GM19035 (cell line): ENCODE measurements around the gene DCAF12.
"Not testable (repeated sequence)": the region's sequence is repeated elsewhere in the genome, so short reads cannot be mapped to it uniquely, and the experiment has no call there.

Experiments used
- ATAC-seq: cut with Tn5 transposase; IDR thresholded peaks from one replicate; pipeline ENCODE4 v1.9.1; 2021; ENCODE audit not compliant: unreplicated experiment

Gene DCAF12

GRCh38 chr9:34072410-34072809 lies 54.1 kb downstream of the DCAF12 start:
- no peak for ATAC-seq

GRCh38 chr9:34070606-34071324 lies 55.7 kb downstream of the DCAF12 start:
- no peak for ATAC-seq

DNA sequence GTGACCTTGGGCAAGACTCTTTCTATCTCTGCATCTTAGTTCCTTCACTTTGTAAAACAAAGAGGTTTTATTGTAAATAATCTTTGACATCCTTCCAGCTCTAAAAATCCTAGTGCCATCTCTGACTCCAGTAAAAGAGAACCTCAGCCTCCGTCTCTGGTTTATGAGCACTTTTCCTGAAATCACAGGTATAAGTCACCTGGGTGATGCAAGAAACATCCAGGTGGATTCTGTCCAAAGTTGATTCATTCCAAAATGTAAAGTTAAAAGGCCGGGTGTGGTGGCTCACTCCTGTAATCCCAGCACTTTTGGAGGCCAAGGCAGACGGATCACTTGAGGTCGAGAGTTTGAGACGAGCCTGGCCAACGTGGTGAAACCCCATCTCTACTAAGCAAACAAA lies 56.7 kb downstream of the DCAF12 start:
- ATAC-seq = no peak

DNA sequence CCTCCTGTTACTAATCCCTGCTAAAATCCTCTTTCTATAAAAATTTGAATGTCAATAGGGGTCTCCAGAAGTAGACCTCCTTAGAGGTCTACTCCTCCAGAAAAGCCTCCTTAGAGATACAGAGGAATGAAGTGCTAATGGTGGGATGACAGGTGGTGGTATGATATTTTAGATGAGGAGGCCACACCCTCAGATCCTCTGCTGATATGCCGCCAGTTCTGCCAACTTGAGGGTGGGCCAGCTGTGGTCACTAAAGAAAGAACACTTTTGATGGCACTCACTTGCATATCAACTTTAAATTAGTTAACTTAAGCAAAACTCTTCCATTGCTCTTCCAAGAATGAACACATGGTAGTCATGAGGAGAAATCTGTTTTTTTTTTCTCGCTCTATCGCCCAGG lies 61.0 kb downstream of the DCAF12 start:
- no peak for ATAC-seq

- no peak for ATAC-seq
Measured at GRCh38 chr9:34059954-34060353, 66.5 kb downstream of the DCAF12 start.

DNA sequence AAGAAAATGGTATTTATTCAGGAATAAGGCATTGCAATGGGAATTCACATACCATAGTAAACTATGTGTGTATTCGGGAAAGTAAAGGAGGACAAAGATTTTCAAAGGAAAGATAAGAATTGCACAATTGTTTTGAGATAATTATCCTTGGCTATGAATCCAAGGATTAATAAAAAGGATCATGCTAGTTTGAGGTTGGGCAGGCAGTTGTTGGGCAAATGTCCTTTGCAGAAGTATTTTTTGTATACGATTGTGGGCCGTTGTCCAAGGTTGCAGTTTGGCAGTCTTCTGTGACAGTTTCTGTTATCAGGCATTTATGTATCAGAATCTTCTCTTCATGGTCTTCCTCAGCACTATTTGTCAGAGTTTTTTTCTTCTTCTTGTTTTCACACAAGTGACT lies 67.2 kb downstream of the DCAF12 start:
- no peak for ATAC-seq

- ATAC-seq = no peak
Measured at GRCh38 chr9:34049630-34050384, 76.7 kb downstream of the DCAF12 start.

GRCh38 chr9:34048727-34049629 lies 77.5 kb downstream of the DCAF12 start, which contains the start of gene UBAP2:
Gene UBAP2 (minus strand): TSS chr9:34048887. CDS start chr9:34017148, 31,739 bp downstream.
- ATAC-seq = peak; percentile 81

DNA sequence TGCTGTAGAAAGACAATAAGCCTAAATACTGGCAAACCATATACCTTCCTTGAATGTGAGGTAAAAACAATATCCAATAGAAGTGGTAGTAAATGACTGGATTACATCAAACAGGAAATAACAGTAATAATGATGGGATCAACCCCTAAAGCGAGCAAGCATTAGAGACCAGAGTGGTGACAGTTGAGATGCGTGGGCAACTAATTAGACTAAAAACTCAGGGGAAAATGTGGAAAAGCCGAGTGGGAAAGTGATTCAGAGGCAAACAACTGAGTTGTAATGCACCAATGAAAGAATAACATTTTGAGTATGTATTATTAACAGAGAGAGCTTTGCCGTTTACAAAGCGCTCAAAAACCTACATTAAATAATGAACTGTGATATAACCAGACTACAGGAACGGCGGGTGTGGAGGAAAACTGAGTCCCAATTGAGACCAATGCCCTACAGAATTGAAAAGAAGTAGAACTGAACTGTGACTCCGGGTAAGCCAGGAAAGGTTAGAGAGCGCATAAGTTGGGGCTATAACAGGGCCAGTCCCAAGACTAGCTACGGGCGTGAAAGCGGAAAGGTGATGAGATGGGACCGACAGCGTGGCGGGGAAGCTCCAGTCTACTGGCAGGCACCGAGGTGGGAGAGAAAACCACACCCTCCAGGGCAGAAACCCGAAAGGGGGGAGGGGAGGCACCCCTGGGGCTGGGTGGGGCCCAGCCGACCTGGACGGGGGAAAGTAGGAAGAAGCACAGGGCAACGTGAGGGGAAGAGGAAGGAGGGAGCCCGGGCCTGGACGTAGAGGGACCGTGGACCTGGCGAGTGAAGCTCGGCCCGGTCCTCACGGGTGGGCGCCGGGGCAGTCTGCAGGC lies 78.4 kb downstream of the DCAF12 start:
- peak; percentile 25 for ATAC-seq

- no peak for ATAC-seq
Measured at GRCh38 chr9:34046784-34047379, 79.6 kb downstream of the DCAF12 start.

DNA sequence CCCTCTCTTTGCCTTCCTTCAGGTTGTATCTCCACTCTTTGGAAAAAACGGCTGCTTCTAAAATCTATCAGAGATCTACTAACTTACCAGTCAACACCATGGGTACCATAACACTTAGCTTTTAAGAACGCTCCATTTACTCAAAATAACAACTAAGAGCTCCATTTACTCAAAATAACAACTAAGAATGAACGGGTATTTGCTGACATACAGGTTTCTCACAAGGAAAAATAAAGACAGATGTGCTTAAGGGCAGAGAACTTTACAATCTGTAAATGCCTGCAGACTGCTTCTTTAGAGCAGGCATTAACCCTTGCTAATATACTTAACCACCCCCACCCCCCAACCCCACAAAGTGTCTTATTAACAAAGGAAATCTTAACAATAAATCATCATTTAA lies 80.6 kb downstream of the DCAF12 start:
- no peak for ATAC-seq

DNA sequence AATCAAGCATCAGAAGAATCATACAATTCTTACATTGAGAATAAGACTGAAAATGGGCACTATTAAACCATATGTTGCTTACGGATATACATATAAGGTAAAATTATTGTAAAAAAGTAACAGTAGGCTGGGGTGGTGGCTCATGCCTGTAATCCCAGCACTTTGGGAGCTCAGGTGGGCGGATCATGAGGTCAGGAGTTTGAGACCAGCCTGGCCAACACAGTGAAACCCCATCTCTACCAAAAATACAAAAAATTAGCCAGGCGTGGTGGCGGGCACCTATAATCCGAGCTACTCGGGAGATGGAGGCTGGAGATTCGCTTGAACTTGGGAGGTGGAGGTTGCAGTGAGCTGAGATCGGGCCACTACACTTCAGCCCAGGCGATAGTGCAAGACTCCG lies 84.4 kb downstream of the DCAF12 start:
- ATAC-seq = not testable (repeated sequence)

DNA sequence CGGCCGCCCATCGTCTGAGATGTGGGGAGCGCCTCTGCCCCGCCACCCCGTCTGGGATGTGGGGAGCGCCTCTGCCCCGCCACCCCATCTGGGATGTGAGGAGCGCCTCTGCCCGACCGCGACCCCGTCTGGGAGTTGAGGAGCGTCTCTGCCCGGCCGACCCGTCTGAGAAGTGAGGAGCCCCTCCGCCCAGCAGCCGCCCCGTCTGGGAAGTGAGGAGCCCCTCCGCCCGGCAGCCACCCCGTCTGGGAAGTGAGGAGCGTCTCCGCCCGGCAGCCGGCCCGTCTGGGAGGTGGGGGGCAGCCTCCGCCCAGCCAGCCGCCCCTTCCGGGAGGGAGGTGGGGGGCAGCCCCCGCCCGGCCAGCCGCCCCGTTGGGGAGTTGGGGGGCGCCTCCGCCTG lies 87.6 kb downstream of the DCAF12 start:
- not testable (repeated sequence) for ATAC-seq

DNA sequence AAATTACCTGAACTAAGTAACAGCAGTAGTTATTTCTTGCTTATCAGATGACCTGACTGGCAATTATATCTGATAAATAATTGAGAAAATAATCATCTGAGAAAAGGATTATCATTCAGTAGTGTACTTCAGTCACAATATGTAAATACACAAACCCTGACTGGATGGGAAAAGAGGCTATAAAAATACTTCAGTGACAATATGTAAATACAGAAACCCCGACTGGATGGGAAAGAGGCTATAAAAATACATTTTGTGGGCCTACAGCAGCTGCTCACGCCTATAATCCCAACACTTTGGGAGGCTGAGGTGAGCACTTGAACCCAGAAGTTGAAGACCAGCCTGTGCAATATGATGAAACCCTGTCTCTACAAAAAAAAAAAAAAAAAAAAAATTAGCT lies 88.9 kb downstream of the DCAF12 start:
- no peak for ATAC-seq

GRCh38 chr9:34036625-34037024 lies 89.9 kb downstream of the DCAF12 start:
- ATAC-seq = no peak
